SK-N-SH treated with all-trans-retinoic acid at 6 μM for 48 hours (cell line): Measurements from ENCODE around the gene HMCN2.

Experiments
- ARNTL ChIP-seq: fragments of 450-650 bp; formaldehyde crosslinking; IDR thresholded peaks from 2 replicates; pipeline ENCODE4 v1.5.0; 2020; ENCODE audit warnings: low read depth, mild to moderate bottlenecking, moderate library complexity, borderline replicate concordance
- BACH2 ChIP-seq: fragments of 250-450 bp; sonication (Bioruptor Pico); IDR thresholded peaks from 2 replicates; pipeline ENCODE4 v1.9.0; 2021; ENCODE audit warnings: mild to moderate bottlenecking, borderline replicate concordance
- CREB5 ChIP-seq: fragments of 250-450 bp; sonication (Bioruptor Pico); IDR thresholded peaks from 2 replicates; pipeline ENCODE4 v1.5.1; 2020; ENCODE audit warnings: low read depth, mild to moderate bottlenecking, moderate library complexity
- CSDC2 ChIP-seq: fragments of 250-450 bp; sonication (Bioruptor Pico); IDR thresholded peaks from 2 replicates; pipeline ENCODE4 v1.5.0; 2020; ENCODE audit warnings: mild to moderate bottlenecking, moderate library complexity
- GLIS3 ChIP-seq: fragments of 250-450 bp; sonication (Bioruptor Pico); IDR thresholded peaks from 2 replicates; pipeline ENCODE4 v1.5.0; 2020; ENCODE audit warnings: mild to moderate bottlenecking, moderate library complexity
- PATZ1 ChIP-seq: fragments of 250-450 bp; sonication (Bioruptor Pico); IDR thresholded peaks from 2 replicates; pipeline ENCODE4 v1.8.0; 2020; ENCODE audit warnings: mild to moderate bottlenecking, moderate library complexity, borderline replicate concordance
- TCF4 ChIP-seq: fragments of 250-450 bp; sonication (Bioruptor Pico); IDR thresholded peaks from 2 replicates; pipeline ENCODE4 v1.8.0; 2021; ENCODE audit warnings: mild to moderate bottlenecking, moderate library complexity, borderline replicate concordance
- ZC3H10 ChIP-seq: fragments of 250-450 bp; sonication (Bioruptor Pico); IDR thresholded peaks from 2 replicates; pipeline ENCODE4 v1.5.1; 2021; ENCODE audit warnings: mild to moderate bottlenecking, moderate library complexity
- ZFP3 ChIP-seq: fragments of 250-450 bp; sonication (Bioruptor Pico); IDR thresholded peaks from 2 replicates; pipeline ENCODE4 v1.5.0; 2020; ENCODE audit warnings: mild to moderate bottlenecking, moderate library complexity
- ZFP30 ChIP-seq: fragments of 450-650 bp; formaldehyde crosslinking; IDR thresholded peaks from 2 replicates; pipeline ENCODE4 v1.5.0; 2022; ENCODE audit warnings: mild to moderate bottlenecking, moderate library complexity

GRCh38 chr9:130448771-130449603 lies 183.4 kb downstream of the HMCN2 start:
- TF ChIP-seq ZFP30 (CRISPR knock-in tag): no peak
- TF ChIP-seq ARNTL (CRISPR knock-in tag): no peak
- TF ChIP-seq CREB5 (CRISPR knock-in tag): no peak
- no peak for TF ChIP-seq BACH2 (CRISPR knock-in tag)
- TF ChIP-seq ZFP3: no peak
- TF ChIP-seq CSDC2 (CRISPR knock-in tag): no peak
- no peak for TF ChIP-seq TCF4 (CRISPR knock-in tag)
- no peak for TF ChIP-seq PATZ1 (CRISPR knock-in tag)
- TF ChIP-seq GLIS3 (CRISPR knock-in tag): no peak
- TF ChIP-seq ZC3H10: no peak
